ENCODE measurements around the gene ACP5. TPM values are rescaled to one million over a fixed set of nuclear protein-coding genes. Genes with fewer than 3 reads are reported as not detected.

Gene ACP5
- total and polyA plus RNA-seq, 10 of the 15 experiments (the other 5 are each of a cell fraction or from before 2014, with no cell fraction given), result 1.0 to 73.4 (median 36.8) TPM

DNA sequence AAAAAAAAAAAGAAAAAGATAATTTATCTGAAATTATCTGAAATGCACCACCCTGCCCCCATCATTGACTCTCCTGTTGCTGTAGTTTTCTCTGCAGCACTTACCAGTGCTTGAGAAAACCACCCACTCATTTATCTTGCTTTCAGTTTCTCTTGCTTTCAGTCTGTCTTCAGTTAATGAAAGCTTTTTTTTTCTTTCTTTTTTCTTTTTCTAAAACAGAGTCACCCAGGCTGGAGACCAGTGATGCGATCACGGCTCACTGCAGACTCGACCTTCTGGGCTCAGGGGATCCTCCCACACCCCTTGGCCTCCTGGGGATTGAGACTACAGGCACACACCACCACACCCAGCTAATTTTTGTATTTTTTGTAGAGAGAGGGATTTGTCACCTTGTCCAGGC, 4.3 kb upstream of the ACP5 start (continued):
- TF ChIP-seq JUND (IDR thresholded peaks at IDR 0.05; ENCODE audit: low read depth, low read length) (no peak), SRF (IDR thresholded peaks at IDR 0.05; ENCODE audit: low read depth in 2 of 2, low read length in 2 of 2) (no peak), CHD4 (IDR thresholded peaks at IDR 0.05) (0 out of 2 replicates have a peak, but pooled peaks have one; percentile 18), IKZF1 (conservative IDR thresholded peaks at IDR 0.05) (peak; percentile 62), NR2C1 (IDR thresholded peaks at IDR 0.05) (no peak), RFX5 (IDR thresholded peaks at IDR 0.05; ENCODE audit: low read depth, low read length) (peak; percentile 93), SUPT20H (IDR thresholded peaks at IDR 0.05; ENCODE audit: borderline replicate concordance, control insufficient read depth, low read depth, low read length) (no peak), ZZZ3 (IDR thresholded peaks at IDR 0.05; ENCODE audit: control insufficient read depth, insufficient read length, low read depth) (no peak), PAX8 (IDR thresholded peaks at IDR 0.05) (no peak), SIX5 (IDR thresholded peaks at IDR 0.05; ENCODE audit: low read depth, low read length, severe bottlenecking) (no peak), STAT1 (conservative IDR thresholded peaks at IDR 0.05) (no peak), HDAC2 (IDR thresholded peaks at IDR 0.05) (no peak), KDM1A (IDR thresholded peaks at IDR 0.05; ENCODE audit: borderline replicate concordance) (no peak)
- TF ChIP-seq, protein P1, sequence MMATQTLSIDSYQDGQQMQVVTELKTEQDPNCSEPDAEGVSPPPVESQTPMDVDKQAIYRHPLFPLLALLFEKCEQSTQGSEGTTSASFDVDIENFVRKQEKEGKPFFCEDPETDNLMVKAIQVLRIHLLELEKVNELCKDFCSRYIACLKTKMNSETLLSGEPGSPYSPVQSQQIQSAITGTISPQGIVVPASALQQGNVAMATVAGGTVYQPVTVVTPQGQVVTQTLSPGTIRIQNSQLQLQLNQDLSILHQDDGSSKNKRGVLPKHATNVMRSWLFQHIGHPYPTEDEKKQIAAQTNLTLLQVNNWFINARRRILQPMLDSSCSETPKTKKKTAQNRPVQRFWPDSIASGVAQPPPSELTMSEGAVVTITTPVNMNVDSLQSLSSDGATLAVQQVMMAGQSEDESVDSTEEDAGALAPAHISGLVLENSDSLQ (IDR thresholded peaks at IDR 0.05), result peak; percentile 77; the same call in 1 of the 2 replicates
- TF ChIP-seq, protein P2, sequence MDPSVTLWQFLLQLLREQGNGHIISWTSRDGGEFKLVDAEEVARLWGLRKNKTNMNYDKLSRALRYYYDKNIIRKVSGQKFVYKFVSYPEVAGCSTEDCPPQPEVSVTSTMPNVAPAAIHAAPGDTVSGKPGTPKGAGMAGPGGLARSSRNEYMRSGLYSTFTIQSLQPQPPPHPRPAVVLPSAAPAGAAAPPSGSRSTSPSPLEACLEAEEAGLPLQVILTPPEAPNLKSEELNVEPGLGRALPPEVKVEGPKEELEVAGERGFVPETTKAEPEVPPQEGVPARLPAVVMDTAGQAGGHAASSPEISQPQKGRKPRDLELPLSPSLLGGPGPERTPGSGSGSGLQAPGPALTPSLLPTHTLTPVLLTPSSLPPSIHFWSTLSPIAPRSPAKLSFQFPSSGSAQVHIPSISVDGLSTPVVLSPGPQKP (IDR thresholded peaks at IDR 0.05; ENCODE audit: low read depth, low read length), result no peak
- TF ChIP-seq, protein P3, sequence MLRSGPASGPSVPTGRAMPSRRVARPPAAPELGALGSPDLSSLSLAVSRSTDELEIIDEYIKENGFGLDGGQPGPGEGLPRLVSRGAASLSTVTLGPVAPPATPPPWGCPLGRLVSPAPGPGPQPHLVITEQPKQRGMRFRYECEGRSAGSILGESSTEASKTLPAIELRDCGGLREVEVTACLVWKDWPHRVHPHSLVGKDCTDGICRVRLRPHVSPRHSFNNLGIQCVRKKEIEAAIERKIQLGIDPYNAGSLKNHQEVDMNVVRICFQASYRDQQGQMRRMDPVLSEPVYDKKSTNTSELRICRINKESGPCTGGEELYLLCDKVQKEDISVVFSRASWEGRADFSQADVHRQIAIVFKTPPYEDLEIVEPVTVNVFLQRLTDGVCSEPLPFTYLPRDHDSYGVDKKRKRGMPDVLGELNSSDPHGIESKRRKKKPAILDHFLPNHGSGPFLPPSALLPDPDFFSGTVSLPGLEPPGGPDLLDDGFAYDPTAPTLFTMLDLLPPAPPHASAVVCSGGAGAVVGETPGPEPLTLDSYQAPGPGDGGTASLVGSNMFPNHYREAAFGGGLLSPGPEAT (IDR thresholded peaks at IDR 0.05; ENCODE audit: low read depth), result peak; percentile 59; the same call in 1 of the 2 replicates
- TF ChIP-seq, protein P4, sequence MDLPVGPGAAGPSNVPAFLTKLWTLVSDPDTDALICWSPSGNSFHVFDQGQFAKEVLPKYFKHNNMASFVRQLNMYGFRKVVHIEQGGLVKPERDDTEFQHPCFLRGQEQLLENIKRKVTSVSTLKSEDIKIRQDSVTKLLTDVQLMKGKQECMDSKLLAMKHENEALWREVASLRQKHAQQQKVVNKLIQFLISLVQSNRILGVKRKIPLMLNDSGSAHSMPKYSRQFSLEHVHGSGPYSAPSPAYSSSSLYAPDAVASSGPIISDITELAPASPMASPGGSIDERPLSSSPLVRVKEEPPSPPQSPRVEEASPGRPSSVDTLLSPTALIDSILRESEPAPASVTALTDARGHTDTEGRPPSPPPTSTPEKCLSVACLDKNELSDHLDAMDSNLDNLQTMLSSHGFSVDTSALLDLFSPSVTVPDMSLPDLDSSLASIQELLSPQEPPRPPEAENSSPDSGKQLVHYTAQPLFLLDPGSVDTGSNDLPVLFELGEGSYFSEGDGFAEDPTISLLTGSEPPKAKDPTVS (IDR thresholded peaks at IDR 0.05; ENCODE audit: low read depth, low read length), result no peak
